SK-N-SH treated with all-trans-retinoic acid at 6 μM for 48 hours (cell line): Measurements from ENCODE around the gene IFNL2.

Experiments used
- BACH2 ChIP-seq: fragments of 250-450 bp; sonication (Bioruptor Pico); IDR thresholded peaks from 2 replicates; pipeline ENCODE4 v1.9.0; 2021; ENCODE audit warnings: mild to moderate bottlenecking, borderline replicate concordance
- CREB5 ChIP-seq: fragments of 250-450 bp; sonication (Bioruptor Pico); IDR thresholded peaks from 2 replicates; pipeline ENCODE4 v1.5.1; 2020; ENCODE audit warnings: low read depth, mild to moderate bottlenecking, moderate library complexity
- CSDC2 ChIP-seq: fragments of 250-450 bp; sonication (Bioruptor Pico); IDR thresholded peaks from 2 replicates; pipeline ENCODE4 v1.5.0; 2020; ENCODE audit warnings: mild to moderate bottlenecking, moderate library complexity
- GLIS3 ChIP-seq: fragments of 250-450 bp; sonication (Bioruptor Pico); IDR thresholded peaks from 2 replicates; pipeline ENCODE4 v1.5.0; 2020; ENCODE audit warnings: mild to moderate bottlenecking, moderate library complexity
- PPARA ChIP-seq: fragments of 250-450 bp; sonication (Bioruptor Pico); IDR thresholded peaks from 2 replicates; pipeline ENCODE4 v1.5.0; 2020; ENCODE audit warnings: mild to moderate bottlenecking, borderline replicate concordance
- TCF4 ChIP-seq: fragments of 250-450 bp; sonication (Bioruptor Pico); IDR thresholded peaks from 2 replicates; pipeline ENCODE4 v1.8.0; 2021; ENCODE audit warnings: mild to moderate bottlenecking, moderate library complexity, borderline replicate concordance
- ZC3H10 ChIP-seq: fragments of 250-450 bp; sonication (Bioruptor Pico); IDR thresholded peaks from 2 replicates; pipeline ENCODE4 v1.5.1; 2021; ENCODE audit warnings: mild to moderate bottlenecking, moderate library complexity
- ZFP3 ChIP-seq: fragments of 250-450 bp; sonication (Bioruptor Pico); IDR thresholded peaks from 2 replicates; pipeline ENCODE4 v1.5.0; 2020; ENCODE audit warnings: mild to moderate bottlenecking, moderate library complexity
- ZFP30 ChIP-seq: fragments of 450-650 bp; formaldehyde crosslinking; IDR thresholded peaks from 2 replicates; pipeline ENCODE4 v1.5.0; 2022; ENCODE audit warnings: mild to moderate bottlenecking, moderate library complexity
- ZNF8 ChIP-seq: fragments of 450-650 bp; formaldehyde crosslinking; IDR thresholded peaks from 2 replicates; pipeline ENCODE4 v1.5.0; 2020; ENCODE audit warnings: mild to moderate bottlenecking, moderate library complexity
- TF ChIP-seq, protein P1 (sequence below): fragments of 250-450 bp; sonication (Bioruptor Pico); IDR thresholded peaks from 2 replicates; pipeline ENCODE4 v1.8.0; 2020; ENCODE audit warnings: mild to moderate bottlenecking, moderate library complexity, borderline replicate concordance

DNA sequence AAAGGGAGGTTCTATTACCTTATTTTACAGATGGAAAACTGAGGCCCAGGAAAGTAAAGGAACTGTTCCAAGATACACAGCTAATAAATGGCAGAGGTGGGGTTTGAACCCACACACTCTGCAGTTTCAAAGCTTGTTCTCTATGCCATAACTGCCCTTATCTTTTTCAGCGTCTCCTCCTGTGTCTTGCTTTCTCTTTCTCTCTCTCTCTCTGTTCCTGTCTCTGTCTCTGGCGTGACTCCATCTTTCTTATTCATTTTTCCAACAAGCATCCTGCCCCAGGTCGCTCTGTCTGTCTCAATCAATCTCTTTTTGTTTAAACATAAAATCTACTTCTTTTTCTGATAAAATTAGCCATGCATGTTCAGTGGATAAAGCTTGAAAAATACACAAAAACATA lies 16.4 kb upstream of the IFNL2 start:
- no peak for TF ChIP-seq ZFP30 (CRISPR knock-in tag)
- TF ChIP-seq PPARA (CRISPR knock-in tag): no peak
- no peak for TF ChIP-seq ZFP3
- TF ChIP-seq, protein P1, sequence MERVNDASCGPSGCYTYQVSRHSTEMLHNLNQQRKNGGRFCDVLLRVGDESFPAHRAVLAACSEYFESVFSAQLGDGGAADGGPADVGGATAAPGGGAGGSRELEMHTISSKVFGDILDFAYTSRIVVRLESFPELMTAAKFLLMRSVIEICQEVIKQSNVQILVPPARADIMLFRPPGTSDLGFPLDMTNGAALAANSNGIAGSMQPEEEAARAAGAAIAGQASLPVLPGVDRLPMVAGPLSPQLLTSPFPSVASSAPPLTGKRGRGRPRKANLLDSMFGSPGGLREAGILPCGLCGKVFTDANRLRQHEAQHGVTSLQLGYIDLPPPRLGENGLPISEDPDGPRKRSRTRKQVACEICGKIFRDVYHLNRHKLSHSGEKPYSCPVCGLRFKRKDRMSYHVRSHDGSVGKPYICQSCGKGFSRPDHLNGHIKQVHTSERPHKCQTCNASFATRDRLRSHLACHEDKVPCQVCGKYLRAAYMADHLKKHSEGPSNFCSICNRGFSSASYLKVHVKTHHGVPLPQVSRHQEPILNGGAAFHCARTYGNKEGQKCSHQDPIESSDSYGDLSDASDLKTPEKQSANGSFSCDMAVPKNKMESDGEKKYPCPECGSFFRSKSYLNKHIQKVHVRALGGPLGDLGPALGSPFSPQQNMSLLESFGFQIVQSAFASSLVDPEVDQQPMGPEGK (CRISPR knock-in tag): no peak
- no peak for TF ChIP-seq CSDC2 (CRISPR knock-in tag)
- no peak for TF ChIP-seq ZNF8 (CRISPR knock-in tag)
- TF ChIP-seq GLIS3: no peak
- no peak for TF ChIP-seq ZC3H10
- no peak for TF ChIP-seq TCF4 (CRISPR knock-in tag)
- TF ChIP-seq BACH2: no peak
- TF ChIP-seq CREB5 (CRISPR knock-in tag): no peak
